ENCODE results near the gene HOXA3.

HOXA3 gene

GRCh38 chr7:27174874-27175625, 22.7 kb upstream of the HOXA3 start:
- H3K27ac ChIP-seq (replicated peaks), result no peak overlapping the region
- peaks cover 55% of the 10 kb centered on the region for H3K27me3 ChIP-seq (ENCODE audit: insufficient read depth, poor library complexity, severe bottlenecking)
- no peak overlapping the region for H3K4me3 ChIP-seq (replicated peaks; ENCODE audit: insufficient read depth, low read length)
- no peak for TF ChIP-seq SPI1 (IDR thresholded peaks at IDR 0.05; ENCODE audit: borderline replicate concordance, low read depth)
- no peak for TF ChIP-seq GABPA (IDR thresholded peaks at IDR 0.05; ENCODE audit: low read depth)
- no peak for DNase-seq (ENCODE audit: low read depth in 1 of 2, low spot score in 1 of 2)

GRCh38 chr7:27173956-27174873, 21.8 kb upstream of the HOXA3 start, which contains the start of gene HOXA10:
TSS of gene HOXA10 (minus strand) at chr7:27174320. CDS start at chr7:27174306, 14 bp downstream.
- no peak for TF ChIP-seq POLR2AphosphoS5 (IDR thresholded peaks at IDR 0.05; ENCODE audit: low read depth)
- Histone ChIP-seq H3K27me3 (ENCODE audit: insufficient read depth, poor library complexity, severe bottlenecking) (peaks cover 55% of the 10 kb centered on the region), H3K27ac (replicated peaks) (no peak within 1 kb of the TSS), H3K4me3 (replicated peaks; ENCODE audit: insufficient read depth, low read length) (peak within 1 kb of the TSS; percentile 40)
- DNase-seq (ENCODE audit: low read depth in 1 of 2, low spot score in 1 of 2), result no peak

DNA sequence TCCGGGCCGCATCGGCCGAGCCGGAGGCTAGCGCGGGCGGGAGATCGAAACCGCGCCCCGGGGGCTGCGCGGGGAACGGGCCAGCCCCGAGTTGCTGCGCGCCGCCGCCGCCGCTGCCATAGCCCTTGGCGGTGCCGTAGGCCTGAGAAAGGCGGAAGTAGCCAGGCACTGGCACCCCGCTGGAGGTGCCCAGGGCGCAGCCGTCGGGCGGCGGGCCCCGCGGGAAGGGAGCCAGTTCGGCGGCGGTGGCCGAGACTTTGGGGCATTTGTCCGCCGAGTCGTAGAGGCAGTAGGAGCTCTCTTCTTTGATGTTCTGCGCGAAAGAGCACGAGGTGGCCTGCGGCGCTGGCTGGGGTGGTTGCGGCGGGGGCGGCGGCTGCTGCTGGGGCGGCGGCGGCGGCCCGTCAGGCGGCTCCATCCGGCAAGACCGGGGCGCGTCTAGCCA, 21.1 kb upstream of the HOXA3 start:
- Histone ChIP-seq H3K4me3 (replicated peaks; ENCODE audit: insufficient read depth, low read length) (peak overlapping the region; percentile 40), H3K27me3 (ENCODE audit: insufficient read depth, poor library complexity, severe bottlenecking) (peaks cover 61% of the 10 kb centered on the region), H3K27ac (replicated peaks) (no peak overlapping the region)
- TF ChIP-seq REST (IDR thresholded peaks at IDR 0.05; ENCODE audit: insufficient replicate concordance, low read depth) (peak; percentile 12), SPI1 (IDR thresholded peaks at IDR 0.05; ENCODE audit: borderline replicate concordance, low read depth) (no peak), POLR2AphosphoS5 (IDR thresholded peaks at IDR 0.05; ENCODE audit: low read depth) (peak; percentile 38; the same call in 1 of the 2 replicates), GABPA (IDR thresholded peaks at IDR 0.05; ENCODE audit: low read depth) (no peak)
- TF ChIP-seq, protein P1, sequence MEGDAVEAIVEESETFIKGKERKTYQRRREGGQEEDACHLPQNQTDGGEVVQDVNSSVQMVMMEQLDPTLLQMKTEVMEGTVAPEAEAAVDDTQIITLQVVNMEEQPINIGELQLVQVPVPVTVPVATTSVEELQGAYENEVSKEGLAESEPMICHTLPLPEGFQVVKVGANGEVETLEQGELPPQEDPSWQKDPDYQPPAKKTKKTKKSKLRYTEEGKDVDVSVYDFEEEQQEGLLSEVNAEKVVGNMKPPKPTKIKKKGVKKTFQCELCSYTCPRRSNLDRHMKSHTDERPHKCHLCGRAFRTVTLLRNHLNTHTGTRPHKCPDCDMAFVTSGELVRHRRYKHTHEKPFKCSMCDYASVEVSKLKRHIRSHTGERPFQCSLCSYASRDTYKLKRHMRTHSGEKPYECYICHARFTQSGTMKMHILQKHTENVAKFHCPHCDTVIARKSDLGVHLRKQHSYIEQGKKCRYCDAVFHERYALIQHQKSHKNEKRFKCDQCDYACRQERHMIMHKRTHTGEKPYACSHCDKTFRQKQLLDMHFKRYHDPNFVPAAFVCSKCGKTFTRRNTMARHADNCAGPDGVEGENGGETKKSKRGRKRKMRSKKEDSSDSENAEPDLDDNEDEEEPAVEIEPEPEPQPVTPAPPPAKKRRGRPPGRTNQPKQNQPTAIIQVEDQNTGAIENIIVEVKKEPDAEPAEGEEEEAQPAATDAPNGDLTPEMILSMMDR (IDR thresholded peaks at IDR 0.05; ENCODE audit: insufficient read depth, low read length), result no peak
- DNase-seq (ENCODE audit: low read depth in 1 of 2, low spot score in 1 of 2), result peak in 1 of 2 experiments; percentile 60

GRCh38 chr7:27172823-27173510, 20.6 kb upstream of the HOXA3 start:
- Histone ChIP-seq H3K27ac (replicated peaks) (no peak overlapping the region), H3K4me3 (replicated peaks; ENCODE audit: insufficient read depth, low read length) (peak overlapping the region; percentile 40; the same call in 1 of the 2 replicates), H3K27me3 (ENCODE audit: insufficient read depth, poor library complexity, severe bottlenecking) (peaks cover 67% of the 10 kb centered on the region)
- no peak for DNase-seq (ENCODE audit: low read depth in 1 of 2, low spot score in 1 of 2)
- TF ChIP-seq GABPA (IDR thresholded peaks at IDR 0.05; ENCODE audit: low read depth) (no peak), POLR2AphosphoS5 (IDR thresholded peaks at IDR 0.05; ENCODE audit: low read depth) (no peak), SPI1 (IDR thresholded peaks at IDR 0.05; ENCODE audit: borderline replicate concordance, low read depth) (no peak), REST (IDR thresholded peaks at IDR 0.05; ENCODE audit: insufficient replicate concordance, low read depth) (no peak)
- TF ChIP-seq, protein P1 (IDR thresholded peaks at IDR 0.05; ENCODE audit: insufficient read depth, low read length), result no peak

All from HL-60 (cell line).